Measurements from ENCODE around the gene RPL10A. TPM values are rescaled to one million over a fixed set of nuclear protein-coding genes. Genes with fewer than 3 reads are reported as not detected.

The RPL10A gene
- total and polyA plus RNA-seq, 2 of the 13 experiments (the other 11 are each of a cell fraction or from before 2014, with no cell fraction given), result 1,854 to 2,726 TPM

- CTCF ChIA-PET (ENCODE audit: low intra/inter-chr PET ratio, low total read pairs), result no interaction called here
- BruUV-seq (replicated peaks), result no TSS peak
- Histone ChIP-seq H3K36me3 (replicated peaks in 1 of 2; ENCODE audit: control insufficient read depth in 1 of 2, insufficient read depth in 2 of 2, low read length in 2 of 2) (no peaks in the 10 kb centered on the region), H3K4me1 (ENCODE audit: insufficient read depth, low read length) (peaks cover 35% of the 10 kb centered on the region), H3K9me3 (ENCODE audit: low read length) (no peaks in the 10 kb centered on the region), H3K27ac (ENCODE audit: extremely low read length, insufficient read depth, low read length) (no peak overlapping the region), H3K79me2 (ENCODE audit: insufficient read depth, low read length) (no peaks in the 10 kb centered on the region), H4K20me1 (ENCODE audit: insufficient read depth, low read length) (no peaks in the 10 kb centered on the region), H2AFZ (ENCODE audit: low read length) (no peak overlapping the region), H3K9ac (ENCODE audit: insufficient read depth, low read depth, low read length) (no peak overlapping the region), H3K27me3 (ENCODE audit: control insufficient read depth in 1 of 2, insufficient read depth in 2 of 2, low read length in 2 of 2) (peaks cover 2 to 20% of the 10 kb centered on the region in 2 experiments; a peak in 2 of 5 replicates), H3K4me2 (ENCODE audit: low read depth, low read length) (no peak overlapping the region), H3K4me3 (replicated peaks in 1 of 3; ENCODE audit: insufficient read depth in 1 of 3, low read depth in 2 of 3, low read length in 3 of 3) (no peak overlapping the region)
- intact Hi-C loops (cut with micrococcal nuclease; ENCODE audit: unreplicated experiment), result no loop called here
- FAIRE-seq (no peak), ATAC-seq (no peak), DNase-seq (ENCODE audit: low spot score) (no peak)
- POLR2A ChIA-PET, result no interaction called here
- in situ Hi-C loops (cut with HindIII; ENCODE audit: extremely low pct_ligation_motif_present, low pct_unique_long_range_greater_than_20kb), result no loop called here
- WGBS (ENCODE audit: low lambda C conversion rate), result 40% methylated on average over 8 of the region's 9 CpGs
- TF ChIP-seq RFXAP (CRISPR knock-in tag; IDR thresholded peaks at IDR 0.05; ENCODE audit: borderline replicate concordance) (no peak), FLYWCH1 (CRISPR knock-in tag; IDR thresholded peaks at IDR 0.05) (0 out of 2 replicates have a peak, but pooled peaks have one; percentile 27), NRL (CRISPR knock-in tag; IDR thresholded peaks at IDR 0.05; ENCODE audit: borderline replicate concordance) (no peak), ZBTB21 (CRISPR knock-in tag; IDR thresholded peaks at IDR 0.05) (no peak), AHR (CRISPR knock-in tag; IDR thresholded peaks at IDR 0.05) (no peak), FOXC1 (CRISPR knock-in tag; IDR thresholded peaks at IDR 0.05; ENCODE audit: borderline replicate concordance) (0 out of 2 replicates have a peak, but pooled peaks have one; percentile 19), MAFF (IDR thresholded peaks at IDR 0.05; ENCODE audit: low read depth, low read length) (no peak), ZKSCAN1 (IDR thresholded peaks at IDR 0.05; ENCODE audit: low read length) (0 out of 2 replicates have a peak, but pooled peaks have one; percentile 1), ZNF326 (CRISPR knock-in tag; IDR thresholded peaks at IDR 0.05; ENCODE audit: borderline replicate concordance) (no peak), ZNF546 (CRISPR knock-in tag; conservative IDR thresholded peaks at IDR 0.05) (no peak), DNMT3B (CRISPR knock-in tag; conservative IDR thresholded peaks at IDR 0.05) (no peak), AHDC1 (CRISPR knock-in tag; IDR thresholded peaks at IDR 0.05; ENCODE audit: borderline replicate concordance) (no peak), ZNF235 (CRISPR knock-in tag; IDR thresholded peaks at IDR 0.05; ENCODE audit: borderline replicate concordance) (no peak), AGO1 (IDR thresholded peaks at IDR 0.05; ENCODE audit: low read depth, low read length, poor library complexity, severe bottlenecking) (no peak), XBP1 (CRISPR knock-in tag; IDR thresholded peaks at IDR 0.05) (no peak), MEIS1 (CRISPR knock-in tag; IDR thresholded peaks at IDR 0.05; ENCODE audit: borderline replicate concordance) (no peak), ZNF367 (CRISPR knock-in tag; IDR thresholded peaks at IDR 0.05; ENCODE audit: borderline replicate concordance) (no peak), ATRX (CRISPR knock-in tag; IDR thresholded peaks at IDR 0.05; ENCODE audit: borderline replicate concordance) (no peak), ZNF160 (CRISPR knock-in tag; IDR thresholded peaks at IDR 0.05) (no peak)
These were observed 51.3 kb downstream of the RPL10A start for GRCh38 chr6:35519313-35520015.
